Spleen (tissue), 11 donors: ENCODE results near the gene YWHAG. TPM values are rescaled to one million over a fixed set of nuclear protein-coding genes. Genes with fewer than 3 reads are reported as not detected.
A peak's percentile ranks its signal among the peaks of the same experiment; 100 is the strongest.
"Not testable (repeated sequence)": the region's sequence is repeated elsewhere in the genome, so short reads cannot be mapped to it uniquely, and the experiment has no call there.

Experiments
- DNase-seq: peaks from one replicate; pipeline ENCODE4 v3.0.0-alpha.2; 2020
- H3K27ac ChIP-seq, 8 donors: fragments of 200-600 bp; sonication (generic) in 7 of 8; 1 replicate in 4 of 8; 2 replicates in 4 of 8; pipeline versions ENCODE4 v1.5.0 to v1.8.0; 2016 to 2021; ENCODE audit warnings: inconsistent platforms in 4 of 8, mild to moderate bottlenecking in 4 of 8, moderate library complexity in 1 of 8
- H3K27me3 ChIP-seq, 7 donors: fragments of 200-600 bp; sonication (generic) in 6 of 7; replicated peaks in 1 of 7; 1 replicate in 4 of 7; 2 replicates in 3 of 7; pipeline versions ENCODE4 v1.5.0 to v1.8.0; 2016 to 2021; ENCODE audit warnings: inconsistent platforms in 3 of 7, mild to moderate bottlenecking in 1 of 7
- H3K36me3 ChIP-seq, 6 donors: fragments of 200-600 bp; sonication (generic) in 5 of 6; 1 replicate in 4 of 6; 2 replicates in 2 of 6; pipeline versions ENCODE4 v1.5.0 to v1.8.0; 2016 to 2021; ENCODE audit warnings: inconsistent platforms in 2 of 6
- H3K4me1 ChIP-seq, 6 donors: fragments of 200-600 bp; sonication (generic) in 5 of 6; 1 replicate in 3 of 6; 2 replicates in 3 of 6; pipeline versions ENCODE4 v1.5.0 to v1.8.0; 2016 to 2021; ENCODE audit warnings: inconsistent platforms in 3 of 6
- H3K4me3 ChIP-seq, 8 donors: fragments of 200-600 bp; sonication (generic) in 7 of 8; 1 replicate in 4 of 8; 2 replicates in 4 of 8; pipeline versions ENCODE4 v1.5.0 to v1.8.0; 2016 to 2021; ENCODE audit warnings: inconsistent platforms in 4 of 8, mild to moderate bottlenecking in 4 of 8, moderate library complexity in 2 of 8
- H3K9me3 ChIP-seq, 8 donors: fragments of 200-600 bp; sonication (generic) in 7 of 8; 1 replicate in 4 of 8; 2 replicates in 4 of 8; pipeline versions ENCODE4 v1.5.0 to v1.8.0; 2016 to 2021; ENCODE audit warnings: inconsistent platforms in 4 of 8
- POLR2A ChIP-seq, 3 donors: fragments of 450-650 bp; IDR thresholded peaks; one replicate each; pipeline ENCODE4 v1.5.1; 2017; ENCODE audit warnings: antibody characterized with exemption in 3 of 3, mild to moderate bottlenecking in 1 of 3
- POLR2AphosphoS5 ChIP-seq, 3 donors: sonication (generic); formaldehyde crosslinking; IDR thresholded peaks; one replicate each; pipeline ENCODE4 v1.5.1; 2017; ENCODE audit warnings: antibody characterized with exemption in 3 of 3
- whole genome bisulfite sequencing, 5 donors: extraction: QIAGEN DNeasy Blood & Tissue Kit in 3 of 5; methylation state at CpG; one replicate each; pipeline versions ENCODE4 v1.1.5 to v1.1.7; 2013 to 2018; 5-methylcytosine and 5-hydroxymethylcytosine counted together
- intact Hi-C: fragments of 100-400 bp; cut with DNase I; formaldehyde crosslinking; loops from one replicate; pipeline ENCODE4 v1.15.0; 2023; ENCODE audit warnings: low total_unique reads
- polyA plus RNA-seq, 3 donors: library from polyadenylated mRNA; stranded (reverse); fragments of 200-250 nt; gene quantifications; one replicate each; pipeline ENCODE4 v1.2.1, GENCODE V29; 2013
- total RNA-seq, 7 donors: library from RNA; depleted of rRNA in 3 of 7; stranded (reverse); fragments of >200 nt in 3 of 7; fragmentation: NEBNext Ultra II Directional in 4 of 7; extraction: Animal tissue kit (Norgen Biotek cat#: 25700) in 4 of 7; gene quantifications; one replicate each; pipeline versions ENCODE4 v1.1.0 to v1.2.1, GENCODE V29; 2016 to 2021
- TF ChIP-seq, protein P1 (sequence below), 11 experiments: fragments of 200-600 bp in 7 of 11; fragments of 450-650 bp in 4 of 11; sonication (generic) in 4 of 11; IDR thresholded peaks in 8 of 11; conservative IDR thresholded peaks in 3 of 11; 1 replicate in 7 of 11; 2 replicates in 4 of 11; pipeline versions ENCODE4 v1.4.0 to v1.8.0; 2016 to 2021; ENCODE audit warnings: antibody characterized with exemption in 11 of 11, inconsistent platforms in 4 of 11, mild to moderate bottlenecking in 1 of 11
- donor health status: healthy with polysubstance abuse.
- donor health status: DM: no; HTN: no; CAD: no; lungs with moderate emphysema.
- donor health status: DM: no; HTN: no; CAD: no.
- donor health status: Bipolar disorder and iron deficiency.
- donor health status: healthy.
- donor health status: DM: no; HTN: no; CAD: no.
- donor health status: DM: yes; HTN: yes; CAD: no.

Gene YWHAG
- total and polyA plus RNA-seq, 10 donors = 19.7 to 108 (median 70.4) TPM

DNA sequence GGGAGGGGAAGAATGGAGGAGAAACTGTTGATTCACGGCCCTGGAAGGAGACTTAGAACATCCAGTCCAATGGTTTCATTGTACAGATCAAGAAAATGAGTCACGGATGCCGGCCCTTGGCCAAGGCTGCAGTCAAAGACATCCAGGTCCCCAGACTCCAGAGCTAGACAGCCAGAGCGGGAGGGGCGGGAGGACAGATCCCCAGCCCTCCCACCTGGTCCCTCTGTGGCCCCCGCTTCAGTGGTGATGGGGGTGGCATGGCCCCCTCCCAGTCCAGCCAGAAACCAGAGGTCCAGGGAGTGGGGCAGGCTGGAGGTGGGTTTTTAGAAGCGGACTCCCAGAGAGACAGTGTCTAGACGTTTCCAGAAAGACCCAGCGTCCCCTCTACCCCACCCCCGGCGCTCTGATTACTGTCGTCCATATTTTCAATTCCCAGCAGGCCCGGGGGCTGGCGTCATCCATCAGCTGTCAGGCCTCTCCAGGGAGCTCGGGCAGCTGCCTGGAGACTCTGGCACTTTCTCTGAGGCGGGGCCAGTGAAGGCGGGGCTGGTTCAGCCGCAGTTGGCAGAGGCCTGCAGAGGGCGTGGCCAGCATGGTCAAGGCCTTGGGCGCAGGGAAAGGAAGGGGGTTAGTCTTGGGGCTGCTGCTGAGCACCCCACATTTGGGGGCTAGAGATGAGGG, 64.3 kb downstream of the YWHAG start:
- DNase-seq = peak; percentile 90

DNA sequence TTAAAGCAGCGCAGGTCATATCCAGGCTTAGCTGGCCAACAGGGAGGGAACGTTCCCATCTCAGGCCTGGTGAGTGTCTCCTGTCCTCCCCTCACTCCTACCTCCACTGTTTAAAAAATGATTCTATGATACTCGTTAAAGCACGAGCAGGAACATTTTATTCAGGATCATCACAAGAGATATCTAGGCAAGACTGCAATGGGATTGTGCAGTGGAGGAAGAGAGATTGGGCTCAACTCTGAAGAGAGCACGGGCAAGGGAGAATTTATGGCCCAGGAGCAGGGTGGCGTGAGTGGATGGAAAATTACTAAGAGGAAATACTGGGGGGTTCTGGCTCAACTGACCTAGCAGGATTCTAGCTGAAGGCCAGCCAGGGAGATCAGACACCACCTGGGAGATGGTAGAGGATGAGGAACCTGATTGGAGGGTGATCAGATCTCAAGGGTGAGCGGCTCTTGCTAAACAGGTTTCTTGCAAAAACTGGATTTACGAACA, 65.3 kb downstream of the YWHAG start:
- H3K4me1 ChIP-seq = peaks cover 13 to 66% (median 37%) of the 10 kb centered on the region in 6 donors
- H3K4me3 ChIP-seq = no peak overlapping the region
- peaks cover 0 to 3% (median 0%) of the 10 kb centered on the region in 7 donors for H3K27me3 ChIP-seq
- DNase-seq = no peak
- intact Hi-C loops = no loop called here
- 66 to 83% (median 79%) methylated on average over 8 of the region's 8 CpGs for WGBS, 5 donors
- no peaks in the 10 kb centered on the region for H3K36me3 ChIP-seq
- TF ChIP-seq POLR2A (IDR thresholded peaks at IDR 0.05) (no peak), POLR2AphosphoS5 (IDR thresholded peaks at IDR 0.05) (no peak)
- TF ChIP-seq, protein P1, sequence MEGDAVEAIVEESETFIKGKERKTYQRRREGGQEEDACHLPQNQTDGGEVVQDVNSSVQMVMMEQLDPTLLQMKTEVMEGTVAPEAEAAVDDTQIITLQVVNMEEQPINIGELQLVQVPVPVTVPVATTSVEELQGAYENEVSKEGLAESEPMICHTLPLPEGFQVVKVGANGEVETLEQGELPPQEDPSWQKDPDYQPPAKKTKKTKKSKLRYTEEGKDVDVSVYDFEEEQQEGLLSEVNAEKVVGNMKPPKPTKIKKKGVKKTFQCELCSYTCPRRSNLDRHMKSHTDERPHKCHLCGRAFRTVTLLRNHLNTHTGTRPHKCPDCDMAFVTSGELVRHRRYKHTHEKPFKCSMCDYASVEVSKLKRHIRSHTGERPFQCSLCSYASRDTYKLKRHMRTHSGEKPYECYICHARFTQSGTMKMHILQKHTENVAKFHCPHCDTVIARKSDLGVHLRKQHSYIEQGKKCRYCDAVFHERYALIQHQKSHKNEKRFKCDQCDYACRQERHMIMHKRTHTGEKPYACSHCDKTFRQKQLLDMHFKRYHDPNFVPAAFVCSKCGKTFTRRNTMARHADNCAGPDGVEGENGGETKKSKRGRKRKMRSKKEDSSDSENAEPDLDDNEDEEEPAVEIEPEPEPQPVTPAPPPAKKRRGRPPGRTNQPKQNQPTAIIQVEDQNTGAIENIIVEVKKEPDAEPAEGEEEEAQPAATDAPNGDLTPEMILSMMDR (IDR thresholded peaks at IDR 0.05 in 8 of 11, conservative IDR thresholded peaks at IDR 0.05 in 3 of 11) = no peak
- no peaks in the 10 kb centered on the region for H3K9me3 ChIP-seq
- H3K27ac ChIP-seq = peak overlapping the region in 5 of 8 donors; percentile 78 to 86 (median 82)

More for the DNA sequence above, 64.3 kb downstream of the YWHAG start:
- intact Hi-C loops = no loop called here
- Histone ChIP-seq H3K4me3 (peak overlapping the region in 1 of 8 donors; percentile 5), H3K27me3 (peaks cover 0 to 3% (median 0%) of the 10 kb centered on the region in 7 donors), H3K4me1 (peaks cover 13 to 66% (median 37%) of the 10 kb centered on the region in 6 donors), H3K9me3 (no peaks in the 10 kb centered on the region), H3K27ac (peak overlapping the region; percentile 42 to 86 (median 80)), H3K36me3 (no peaks in the 10 kb centered on the region)
- peak; percentile 43 to 67 (median 65) for TF ChIP-seq POLR2AphosphoS5 (IDR thresholded peaks at IDR 0.05)
- no peak for TF ChIP-seq POLR2A (IDR thresholded peaks at IDR 0.05)
- WGBS, 5 donors = 29 to 57% (median 49%) methylated on average over 20 of the region's 20 CpGs

GRCh38 chr7:76292911-76293310, 65.9 kb downstream of the YWHAG start:
- H3K9me3 ChIP-seq, H3K27me3 ChIP-seq, intact Hi-C loops, DNase-seq, H3K36me3 ChIP-seq, H3K4me3 ChIP-seq: not testable (repeated sequence)
- WGBS, 5 donors = 73 to 87% (median 79%) methylated on average over 5 of the region's 5 CpGs
- peaks cover 13 to 66% (median 37%) of the 10 kb centered on the region in 6 donors for H3K4me1 ChIP-seq
- peak overlapping the region in 7 of 8 donors; percentile 78 to 89 (median 85) for H3K27ac ChIP-seq

- Histone ChIP-seq H3K36me3 (no peaks in the 10 kb centered on the region), H3K4me1 (peaks cover 13 to 59% (median 37%) of the 10 kb centered on the region in 6 donors), H3K27ac (peak overlapping the region; percentile 22 to 89 (median 84)), H3K27me3 (peaks cover 0 to 3% (median 0%) of the 10 kb centered on the region in 7 donors), H3K9me3 (no peaks in the 10 kb centered on the region), H3K4me3 (peak overlapping the region in 3 of 8 donors; percentile 26 to 50 (median 27))
- 1 to 5% (median 4%) methylated on average over 5 of the region's 5 CpGs for WGBS, 5 donors
- DNase-seq = no peak
- intact Hi-C loops = no loop called here
- TF ChIP-seq POLR2AphosphoS5 (IDR thresholded peaks at IDR 0.05) = peak in 1 of 3 donors; percentile 1
- TF ChIP-seq, protein P1 (IDR thresholded peaks at IDR 0.05 in 8 of 11, conservative IDR thresholded peaks at IDR 0.05 in 3 of 11) = no peak
Measured at GRCh38 chr7:76292213-76292573, 66.6 kb downstream of the YWHAG start.
